Ishikawa (cell line): ENCODE data around the gene MDM1.

Source experiments
- CEBPB ChIP-seq: IDR thresholded peaks from 2 replicates; pipeline ENCODE4 v1.6.1; 2012
- CREB1 ChIP-seq: IDR thresholded peaks from 2 replicates; pipeline ENCODE4 v1.6.1; 2012; ENCODE audit warnings: low read depth
- EGR1 ChIP-seq: IDR thresholded peaks from 2 replicates; pipeline ENCODE4 v1.6.1; 2012
- EP300 ChIP-seq: IDR thresholded peaks from 2 replicates; pipeline ENCODE4 v1.6.1; 2012; ENCODE audit warnings: borderline replicate concordance
- FOXM1 ChIP-seq: IDR thresholded peaks from 2 replicates; pipeline ENCODE4 v1.6.1; 2012; ENCODE audit warnings: low read depth, borderline replicate concordance
- NFIC ChIP-seq: IDR thresholded peaks from 2 replicates; pipeline ENCODE4 v1.6.1; 2012
- RAD21 ChIP-seq: IDR thresholded peaks from 2 replicates; pipeline ENCODE4 v1.6.1; 2012; ENCODE audit warnings: low read depth
- TAF1 ChIP-seq: IDR thresholded peaks from 2 replicates; pipeline ENCODE4 v1.6.1; 2012; ENCODE audit warnings: low read depth, mild to moderate bottlenecking
- TCF12 ChIP-seq: IDR thresholded peaks from 2 replicates; pipeline ENCODE4 v1.6.1; 2012; ENCODE audit warnings: low read depth
- TEAD4 ChIP-seq: IDR thresholded peaks from 2 replicates; pipeline ENCODE4 v1.6.1; 2012
- YY1 ChIP-seq: IDR thresholded peaks from 2 replicates; pipeline ENCODE4 v1.6.1; 2012; ENCODE audit warnings: low read depth
- ZBTB7A ChIP-seq: IDR thresholded peaks from 2 replicates; pipeline ENCODE4 v1.6.1; 2012; ENCODE audit warnings: low read depth
- TF ChIP-seq, protein P1 (sequence below): IDR thresholded peaks from 2 replicates; pipeline ENCODE4 v1.6.1; 2012
- TF ChIP-seq, protein P2 (sequence below): IDR thresholded peaks from 2 replicates; pipeline ENCODE4 v1.6.1; 2012; ENCODE audit warnings: low read depth, mild to moderate bottlenecking
- TF ChIP-seq, protein P3 (sequence below): IDR thresholded peaks from 2 replicates; pipeline ENCODE4 v1.6.1; 2012

Gene MDM1

DNA sequence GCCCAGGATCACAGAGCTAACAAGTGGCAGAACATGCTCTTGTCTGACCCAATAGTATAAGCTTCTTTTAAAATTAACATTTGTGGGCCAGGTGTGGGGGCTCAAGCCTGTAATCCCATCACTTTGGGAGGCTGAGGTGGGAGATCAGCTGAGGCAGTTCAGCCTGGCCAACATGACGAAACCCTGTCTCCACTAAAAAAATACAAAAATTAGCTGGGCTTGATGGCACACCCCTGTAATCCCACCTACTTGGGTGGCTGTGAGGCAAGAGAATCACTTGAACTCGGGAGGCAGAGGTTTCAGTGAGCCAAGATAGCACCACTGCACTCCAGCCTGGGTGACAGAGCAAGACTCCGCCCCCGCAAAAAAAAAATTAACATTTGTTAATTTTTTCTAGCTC is 45.8 kb downstream of the MDM1 start:
- TF ChIP-seq, protein P1, sequence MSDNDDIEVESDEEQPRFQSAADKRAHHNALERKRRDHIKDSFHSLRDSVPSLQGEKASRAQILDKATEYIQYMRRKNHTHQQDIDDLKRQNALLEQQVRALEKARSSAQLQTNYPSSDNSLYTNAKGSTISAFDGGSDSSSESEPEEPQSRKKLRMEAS = no peak
- no peak for TF ChIP-seq NFIC
- TF ChIP-seq, protein P2, sequence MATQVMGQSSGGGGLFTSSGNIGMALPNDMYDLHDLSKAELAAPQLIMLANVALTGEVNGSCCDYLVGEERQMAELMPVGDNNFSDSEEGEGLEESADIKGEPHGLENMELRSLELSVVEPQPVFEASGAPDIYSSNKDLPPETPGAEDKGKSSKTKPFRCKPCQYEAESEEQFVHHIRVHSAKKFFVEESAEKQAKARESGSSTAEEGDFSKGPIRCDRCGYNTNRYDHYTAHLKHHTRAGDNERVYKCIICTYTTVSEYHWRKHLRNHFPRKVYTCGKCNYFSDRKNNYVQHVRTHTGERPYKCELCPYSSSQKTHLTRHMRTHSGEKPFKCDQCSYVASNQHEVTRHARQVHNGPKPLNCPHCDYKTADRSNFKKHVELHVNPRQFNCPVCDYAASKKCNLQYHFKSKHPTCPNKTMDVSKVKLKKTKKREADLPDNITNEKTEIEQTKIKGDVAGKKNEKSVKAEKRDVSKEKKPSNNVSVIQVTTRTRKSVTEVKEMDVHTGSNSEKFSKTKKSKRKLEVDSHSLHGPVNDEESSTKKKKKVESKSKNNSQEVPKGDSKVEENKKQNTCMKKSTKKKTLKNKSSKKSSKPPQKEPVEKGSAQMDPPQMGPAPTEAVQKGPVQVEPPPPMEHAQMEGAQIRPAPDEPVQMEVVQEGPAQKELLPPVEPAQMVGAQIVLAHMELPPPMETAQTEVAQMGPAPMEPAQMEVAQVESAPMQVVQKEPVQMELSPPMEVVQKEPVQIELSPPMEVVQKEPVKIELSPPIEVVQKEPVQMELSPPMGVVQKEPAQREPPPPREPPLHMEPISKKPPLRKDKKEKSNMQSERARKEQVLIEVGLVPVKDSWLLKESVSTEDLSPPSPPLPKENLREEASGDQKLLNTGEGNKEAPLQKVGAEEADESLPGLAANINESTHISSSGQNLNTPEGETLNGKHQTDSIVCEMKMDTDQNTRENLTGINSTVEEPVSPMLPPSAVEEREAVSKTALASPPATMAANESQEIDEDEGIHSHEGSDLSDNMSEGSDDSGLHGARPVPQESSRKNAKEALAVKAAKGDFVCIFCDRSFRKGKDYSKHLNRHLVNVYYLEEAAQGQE = no peak
- TF ChIP-seq, protein P3, sequence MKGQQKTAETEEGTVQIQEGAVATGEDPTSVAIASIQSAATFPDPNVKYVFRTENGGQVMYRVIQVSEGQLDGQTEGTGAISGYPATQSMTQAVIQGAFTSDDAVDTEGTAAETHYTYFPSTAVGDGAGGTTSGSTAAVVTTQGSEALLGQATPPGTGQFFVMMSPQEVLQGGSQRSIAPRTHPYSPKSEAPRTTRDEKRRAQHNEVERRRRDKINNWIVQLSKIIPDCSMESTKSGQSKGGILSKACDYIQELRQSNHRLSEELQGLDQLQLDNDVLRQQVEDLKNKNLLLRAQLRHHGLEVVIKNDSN = no peak
- TF ChIP-seq EP300 = no peak
- TF ChIP-seq TCF12 = no peak
- no peak for TF ChIP-seq TEAD4

DNA sequence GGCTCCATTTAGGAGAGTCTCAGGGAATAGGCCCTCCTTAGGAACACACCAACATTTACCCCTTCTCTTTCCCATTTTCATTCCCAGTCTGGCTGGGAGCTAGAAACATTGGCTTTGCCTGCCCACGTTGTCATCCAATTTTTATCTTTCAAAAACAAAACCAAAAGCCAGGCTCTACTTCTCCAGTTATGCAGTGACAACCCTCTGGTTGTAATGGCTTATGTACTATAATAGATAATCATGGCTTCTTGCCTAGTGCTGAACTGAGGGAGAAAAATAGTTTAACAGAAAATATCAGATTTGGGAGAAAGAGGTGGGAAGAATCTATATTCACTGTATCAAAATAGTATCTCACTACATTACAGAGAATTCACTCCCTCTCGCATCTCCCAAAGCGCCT is 46.6 kb downstream of the MDM1 start:
- no peak for TF ChIP-seq ZBTB7A
- no peak for TF ChIP-seq YY1
- no peak for TF ChIP-seq CREB1
- no peak for TF ChIP-seq TCF12

DNA sequence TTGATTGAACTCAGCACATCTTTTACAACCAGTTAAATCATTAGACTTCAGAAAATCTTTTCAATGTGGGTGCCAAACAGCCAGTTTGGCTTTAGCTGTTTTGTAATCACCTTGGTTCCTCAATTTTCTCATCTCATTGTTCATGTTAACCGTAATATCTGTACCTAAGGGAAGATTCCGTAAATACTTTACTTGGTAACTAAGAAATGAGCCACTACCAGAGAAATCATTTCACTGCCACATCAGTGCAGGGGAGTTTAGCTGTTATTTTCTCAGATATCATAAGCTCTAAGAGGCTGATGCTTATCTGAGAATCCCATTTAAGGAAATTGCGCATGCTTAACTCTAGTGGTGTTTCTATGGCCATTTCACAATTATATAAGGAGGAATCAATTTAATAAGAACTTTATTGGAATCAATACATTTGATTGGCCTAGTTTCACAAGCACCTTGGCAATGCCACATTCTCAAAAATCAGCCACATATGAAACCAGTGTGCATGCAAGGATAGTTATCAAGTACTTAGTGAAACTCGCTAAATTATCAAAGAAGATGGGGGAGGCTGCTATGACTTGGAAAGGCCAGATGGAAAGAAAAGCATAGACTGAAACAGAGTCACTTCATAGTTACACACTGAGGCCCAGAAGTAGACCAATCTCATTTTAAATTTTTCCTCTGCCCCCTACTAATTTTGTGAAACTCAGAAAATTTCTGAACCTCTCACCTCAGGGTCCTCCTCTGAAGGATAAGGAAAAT is 50.7 kb downstream of the MDM1 start:
- TF ChIP-seq FOXM1 (no peak), YY1 (no peak), TEAD4 (no peak), RAD21 (no peak)
- TF ChIP-seq, protein P1 = no peak
- TF ChIP-seq, protein P3 = no peak

DNA sequence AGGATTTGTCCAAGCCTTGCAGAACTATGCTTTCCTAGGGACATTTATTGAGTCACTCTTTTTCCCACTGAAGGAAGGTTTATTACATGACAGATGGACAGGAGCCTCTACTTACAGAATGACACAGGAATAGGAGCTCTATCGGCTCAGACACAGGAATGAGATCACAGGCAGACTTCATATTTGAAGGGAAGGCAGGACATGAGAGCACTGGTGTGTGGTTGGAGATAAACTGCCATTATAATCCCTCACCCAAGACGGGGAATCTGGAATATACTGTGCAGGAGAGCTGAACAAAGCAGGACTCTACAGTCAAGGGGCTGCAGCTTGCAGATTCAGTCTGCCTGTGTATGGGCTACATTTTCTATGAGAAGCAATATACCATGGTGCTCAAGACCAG is 51.9 kb downstream of the MDM1 start:
- TF ChIP-seq, protein P3 = no peak

DNA sequence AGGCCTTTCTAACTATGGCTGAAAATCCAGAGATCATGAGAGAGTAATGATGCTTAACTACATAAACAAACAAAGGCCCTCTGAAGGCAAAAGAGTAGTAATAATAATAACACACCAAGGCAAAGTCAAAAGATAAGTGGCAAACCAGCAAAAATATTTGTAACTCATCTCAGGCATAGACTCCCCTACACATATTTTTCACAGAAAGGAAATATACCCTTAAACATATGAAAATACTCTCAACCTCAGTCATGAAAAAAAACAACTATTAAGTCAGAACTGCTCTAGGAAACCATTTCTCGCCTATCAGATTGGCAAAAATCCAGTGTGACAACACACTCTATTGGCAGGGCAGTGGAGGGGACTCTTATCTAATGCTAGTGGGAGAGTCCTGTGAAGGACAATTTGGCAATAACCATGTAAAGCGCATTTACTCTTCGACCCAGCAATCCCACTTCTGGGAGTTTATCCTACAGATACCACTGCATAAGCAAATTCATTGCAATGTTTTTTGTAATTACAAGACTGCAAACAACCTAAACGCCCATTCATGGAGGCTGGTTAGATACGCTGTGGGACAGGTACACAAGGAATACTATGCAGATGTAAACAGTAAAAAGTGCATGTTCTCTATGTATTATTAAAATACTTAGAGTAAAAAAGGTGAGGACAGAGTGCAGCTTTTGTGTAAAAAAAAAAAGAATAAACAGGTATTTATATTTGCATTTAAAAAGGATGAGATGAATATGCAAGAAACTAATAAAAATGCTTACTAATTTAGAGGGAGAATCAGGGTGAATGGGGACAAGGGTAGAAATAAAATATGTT is 52.7 kb downstream of the MDM1 start:
- TF ChIP-seq RAD21 (no peak), FOXM1 (no peak), YY1 (no peak), CEBPB (no peak), TAF1 (no peak), EP300 (no peak), EGR1 (no peak), NFIC (no peak)
- TF ChIP-seq, protein P3 = no peak

DNA sequence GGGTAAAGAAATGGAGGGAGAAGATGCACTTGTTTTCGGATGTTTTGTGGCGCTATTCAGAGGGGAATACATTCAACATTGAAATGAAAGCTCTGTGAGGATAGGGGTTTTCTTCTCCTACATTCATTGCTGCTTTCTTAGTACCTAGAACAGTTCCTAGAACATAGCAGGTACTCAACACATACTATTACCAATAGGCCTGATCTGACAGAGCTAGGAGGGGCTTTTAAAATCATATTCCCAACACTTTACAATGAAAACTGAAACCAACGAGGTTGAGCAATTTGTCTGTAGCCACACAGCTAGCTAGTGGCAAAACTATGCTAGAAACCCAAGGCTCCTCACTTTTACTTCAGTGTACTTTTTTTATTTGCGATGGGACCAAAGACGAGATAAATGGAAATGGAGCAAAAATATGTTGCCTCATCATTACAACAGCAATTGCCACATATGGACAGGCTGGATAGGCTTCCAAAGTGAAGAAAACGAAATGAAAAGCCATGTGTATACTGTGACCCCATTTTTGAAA is 55.7 kb downstream of the MDM1 start:
- TF ChIP-seq TEAD4 (no peak), NFIC (no peak), EGR1 (no peak), EP300 (no peak), YY1 (no peak), TAF1 (no peak), TCF12 (no peak)
- TF ChIP-seq, protein P2 = no peak
